Erythroblast (primary cell): Measurements from ENCODE around the gene KRTAP10-5.

ENCODE experiments used
- GATA1 ChIP-seq: IDR thresholded peaks from 2 replicates; pipeline ENCODE4 v1.6.1; 2011; ENCODE audit warnings: low read depth, mild to moderate bottlenecking, control low read depth, low read length, moderate library complexity
- POLR2A ChIP-seq: IDR thresholded peaks from 2 replicates; pipeline ENCODE4 v1.6.1; 2011; ENCODE audit warnings: mild to moderate bottlenecking, low read length

- TF ChIP-seq POLR2A (no peak), GATA1 (no peak)
Measured at GRCh38 chr21:44615466-44615865, 35.1 kb upstream of the KRTAP10-5 start.
